Endothelial cell (in vitro differentiated cells): ENCODE results near the gene TAS2R40. TPM values are rescaled to one million over a fixed set of nuclear protein-coding genes. Genes with fewer than 3 reads are reported as not detected.
"Not testable (repeated sequence)": the region's sequence is repeated elsewhere in the genome, so short reads cannot be mapped to it uniquely, and the experiment has no call there.

Experiments
- DNase-seq: peaks from one replicate; pipeline ENCODE4 v3.0.0; 2021; ENCODE audit warnings: low spot score
- H3K27ac Mint-ChIP-seq: one replicate; pipeline ENCODE4 v1.8.0; 2021; ENCODE audit warnings: mixed read lengths, inconsistent platforms; ENCODE audit not compliant: unreplicated experiment
- H3K27me3 Mint-ChIP-seq: one replicate; pipeline ENCODE4 v1.8.0; 2021; ENCODE audit warnings: mild to moderate bottlenecking, moderate library complexity, mixed read lengths, inconsistent platforms; ENCODE audit not compliant: unreplicated experiment
- H3K36me3 Mint-ChIP-seq: one replicate; pipeline ENCODE4 v1.8.0; 2021; ENCODE audit warnings: mild to moderate bottlenecking, low read depth, mixed read lengths, inconsistent platforms; ENCODE audit not compliant: unreplicated experiment
- H3K4me1 Mint-ChIP-seq: one replicate; pipeline ENCODE4 v1.8.0; 2021; ENCODE audit warnings: mild to moderate bottlenecking, mixed read lengths, inconsistent platforms; ENCODE audit not compliant: unreplicated experiment
- H3K4me3 Mint-ChIP-seq: one replicate; pipeline ENCODE4 v1.8.0; 2021; ENCODE audit warnings: mild to moderate bottlenecking, mixed read lengths, inconsistent platforms; ENCODE audit not compliant: unreplicated experiment
- H3K9me3 Mint-ChIP-seq: one replicate; pipeline ENCODE4 v1.8.0; 2021; ENCODE audit warnings: mixed read lengths, inconsistent platforms; ENCODE audit not compliant: unreplicated experiment
- CTCF ChIP-seq: fragments of 200-600 bp; sonication (generic); IDR thresholded peaks from one replicate; pipeline ENCODE4 v1.5.0; 2021; ENCODE audit warnings: antibody characterized with exemption; ENCODE audit not compliant: unreplicated experiment
- long read RNA-seq: library from polyadenylated mRNA; unstranded; transcript quantifications from one replicate; pipeline ENCODE4 v2.0.0, GENCODE V29; 2020; ENCODE audit not compliant: unreplicated experiment
- total RNA-seq: library from RNA; stranded (reverse); fragmentation: NEBNext Ultra II Directional; extraction: Animal tissue kit (Norgen Biotek cat#: 25700); gene quantifications from one replicate; pipeline ENCODE4 v1.2.1, GENCODE V29; 2021; ENCODE audit not compliant: unreplicated experiment

TAS2R40 gene
- total RNA-seq, result not detected
- long read RNA-seq, result 0 reads

- peaks cover 9% of the 10 kb centered on the region for H3K4me1 Mint-ChIP-seq
- no peaks in the 10 kb centered on the region for H3K36me3 Mint-ChIP-seq
- H3K27me3 Mint-ChIP-seq, result no peaks in the 10 kb centered on the region
- no peak for DNase-seq
- no peak within 1 kb of the TSS for H3K4me3 Mint-ChIP-seq
- TF ChIP-seq CTCF, result no peak
- no peaks in the 10 kb centered on the region for H3K9me3 Mint-ChIP-seq
- no peak within 1 kb of the TSS for H3K27ac Mint-ChIP-seq
These were observed at the start of gene TAS2R40 for GRCh38 chr7:143221737-143222136. TSS of gene TAS2R40 (plus strand) at chr7:143222037. CDS start at chr7:143222079, 42 bp downstream.

- H3K27ac Mint-ChIP-seq, result no peak overlapping the region
- H3K36me3 Mint-ChIP-seq, result no peaks in the 10 kb centered on the region
- peaks cover 2% of the 10 kb centered on the region for H3K27me3 Mint-ChIP-seq
- TF ChIP-seq CTCF, result no peak
- peaks cover 2% of the 10 kb centered on the region for H3K9me3 Mint-ChIP-seq
- DNase-seq, result no peak
- H3K4me1 Mint-ChIP-seq, result no peaks in the 10 kb centered on the region
- H3K4me3 Mint-ChIP-seq, result no peak overlapping the region
These were observed 49.5 kb upstream of the TAS2R40 start for GRCh38 chr7:143172354-143172753.

- Mint-ChIP-seq H3K4me1 (no peaks in the 10 kb centered on the region), H3K27ac (no peak overlapping the region), H3K36me3 (no peaks in the 10 kb centered on the region), H3K27me3 (no peaks in the 10 kb centered on the region), H3K9me3 (no peaks in the 10 kb centered on the region), H3K4me3 (no peak overlapping the region)
- no peak for DNase-seq
- no peak for TF ChIP-seq CTCF
These were observed 45.7 kb upstream of the TAS2R40 start for GRCh38 chr7:143176128-143176527.

GRCh38 chr7:143177374-143178119 lies 44.3 kb upstream of the TAS2R40 start:
- TF ChIP-seq CTCF, result no peak
- Mint-ChIP-seq H3K4me1 (no peaks in the 10 kb centered on the region), H3K27me3 (no peaks in the 10 kb centered on the region), H3K9me3 (no peaks in the 10 kb centered on the region), H3K36me3 (no peaks in the 10 kb centered on the region), H3K27ac (no peak overlapping the region), H3K4me3 (no peak overlapping the region)
- no peak for DNase-seq

- DNase-seq, H3K27me3 Mint-ChIP-seq, H3K9me3 Mint-ChIP-seq, H3K4me3 Mint-ChIP-seq, H3K4me1 Mint-ChIP-seq, H3K27ac Mint-ChIP-seq, H3K36me3 Mint-ChIP-seq: not testable (repeated sequence)
These were observed 41.1 kb upstream of the TAS2R40 start for GRCh38 chr7:143180771-143181170.
